H9 (cell line): Measurements from ENCODE around the gene ARHGAP26. TPM values are rescaled to one million over a fixed set of nuclear protein-coding genes. Genes with fewer than 3 reads are reported as not detected.

Experiments
- DNase-seq: peaks from one replicate; pipeline ENCODE4 v3.0.0-alpha.2; 2017
- H2AFZ ChIP-seq: one replicate; pipeline ENCODE4 v1.6.1; 2013; ENCODE audit warnings: mild to moderate bottlenecking, low read length, control low read depth, moderate library complexity
- H2AK5ac ChIP-seq: 2 replicates; pipeline ENCODE4 v1.6.1; 2013; ENCODE audit warnings: low read length, control low read depth, mixed read lengths; ENCODE audit not compliant: insufficient read length
- H2BK120ac ChIP-seq: one replicate; pipeline ENCODE4 v1.6.1; 2013; ENCODE audit warnings: low read depth, mild to moderate bottlenecking, low read length, control low read depth, inconsistent platforms; ENCODE audit not compliant: poor library complexity, severe bottlenecking
- H2BK12ac ChIP-seq: 2 replicates; pipeline ENCODE4 v1.6.1; 2013; ENCODE audit warnings: low read length, control low read depth, mixed read lengths, low read depth; ENCODE audit not compliant: insufficient read length
- H2BK15ac ChIP-seq: 2 replicates; pipeline ENCODE4 v1.6.1; 2013; ENCODE audit warnings: low read depth, low read length, control low read depth
- H2BK20ac ChIP-seq: one replicate; pipeline ENCODE4 v1.6.1; 2013; ENCODE audit warnings: low read depth, mild to moderate bottlenecking, low read length, control low read depth, inconsistent platforms; ENCODE audit not compliant: poor library complexity, severe bottlenecking
- H2BK5ac ChIP-seq: 2 replicates; pipeline ENCODE4 v1.6.1; 2013; ENCODE audit warnings: low read length, control low read depth, mixed read lengths; ENCODE audit not compliant: insufficient read length
- H3K14ac ChIP-seq: 2 replicates; pipeline ENCODE4 v1.6.1; 2013; ENCODE audit warnings: low read length, control low read depth; ENCODE audit not compliant: insufficient read depth
- H3K18ac ChIP-seq: 2 replicates; pipeline ENCODE4 v1.6.1; 2013; ENCODE audit warnings: low read depth, mild to moderate bottlenecking, mixed read lengths, low read length, control low read depth; ENCODE audit not compliant: insufficient read length
- H3K23ac ChIP-seq: 2 replicates; pipeline ENCODE4 v1.6.1; 2013; ENCODE audit warnings: low read length, control low read depth, mixed read lengths, low read depth; ENCODE audit not compliant: insufficient read length
- H3K23me2 ChIP-seq: 2 replicates; pipeline ENCODE4 v1.6.1; 2013; ENCODE audit warnings: low read depth, mild to moderate bottlenecking, mixed read lengths, low read length, control low read depth; ENCODE audit not compliant: insufficient read length, poor library complexity, severe bottlenecking
- H3K27ac ChIP-seq: 2 replicates; pipeline ENCODE4 v1.5.1; 2013; ENCODE audit warnings: low read length, control low read depth, mixed read lengths, low read depth; ENCODE audit not compliant: insufficient read length
- H3K27me3 ChIP-seq: 2 replicates; pipeline ENCODE4 v1.6.1; 2013; ENCODE audit warnings: low read length, control low read depth, inconsistent platforms; ENCODE audit not compliant: insufficient read depth
- H3K4ac ChIP-seq: 2 replicates; pipeline ENCODE4 v1.6.1; 2013; ENCODE audit warnings: low read depth, mild to moderate bottlenecking, control low read depth, inconsistent platforms, low read length, moderate library complexity
- H3K4me1 ChIP-seq: 2 replicates; pipeline ENCODE4 v1.6.1; 2013; ENCODE audit warnings: low read length, control low read depth, inconsistent platforms; ENCODE audit not compliant: insufficient read depth
- H3K4me2 ChIP-seq: 2 replicates; pipeline ENCODE4 v1.6.1; 2013; ENCODE audit warnings: low read length, control low read depth, mixed read lengths; ENCODE audit not compliant: insufficient read length, insufficient read depth
- H3K56ac ChIP-seq: 2 replicates; pipeline ENCODE4 v1.6.1; 2013; ENCODE audit warnings: low read depth, mild to moderate bottlenecking, mixed read lengths, low read length, control low read depth; ENCODE audit not compliant: insufficient read length
- H3K79me1 ChIP-seq: 2 replicates; pipeline ENCODE4 v1.6.1; 2013; ENCODE audit warnings: low read depth, mild to moderate bottlenecking, moderate library complexity, low read length, control low read depth, inconsistent platforms; ENCODE audit not compliant: insufficient read depth, poor library complexity, severe bottlenecking
- H3K79me2 ChIP-seq: 2 replicates; pipeline ENCODE4 v1.6.1; 2013; ENCODE audit warnings: low read length, control low read depth, inconsistent platforms; ENCODE audit not compliant: insufficient read depth
- H3K9ac ChIP-seq: 2 replicates; pipeline ENCODE4 v1.6.1; 2013; ENCODE audit warnings: low read length, control low read depth, mixed read lengths; ENCODE audit not compliant: insufficient read length; ENCODE audit errors: extremely low read depth
- H3K9me3 ChIP-seq: one replicate; pipeline ENCODE4 v1.6.1; 2013; ENCODE audit warnings: low read depth, low read length, inconsistent platforms; ENCODE audit not compliant: control insufficient read depth
- H3T11ph ChIP-seq: one replicate; pipeline ENCODE4 v1.6.1; 2013; ENCODE audit warnings: mild to moderate bottlenecking, low read length, control low read depth, inconsistent platforms
- H4K20me1 ChIP-seq: one replicate; pipeline ENCODE4 v1.6.1; 2013; ENCODE audit not compliant: control insufficient read depth, insufficient read length, insufficient read depth
- H4K5ac ChIP-seq: 2 replicates; pipeline ENCODE4 v1.6.1; 2013; ENCODE audit warnings: low read depth, mild to moderate bottlenecking, mixed read lengths, low read length, control low read depth; ENCODE audit not compliant: insufficient read length
- H4K8ac ChIP-seq: replicated peaks from 2 replicates; pipeline ENCODE4 v1.6.1; 2013; ENCODE audit warnings: low read length, control low read depth, mixed read lengths, low read depth; ENCODE audit not compliant: insufficient read length
- H4K91ac ChIP-seq: 2 replicates; pipeline ENCODE4 v1.6.1; 2013; ENCODE audit warnings: low read depth, mild to moderate bottlenecking, moderate library complexity, mixed read lengths, low read length, control low read depth; ENCODE audit not compliant: insufficient read length
- H3K27ac Mint-ChIP-seq, 3 experiments: 2 replicates in 2 of 3; 3 replicates in 1 of 3; pipeline ENCODE4 v1.8.0; 2020 to 2021; ENCODE audit warnings: mixed read lengths in 3 of 3, mild to moderate bottlenecking in 1 of 3, moderate library complexity in 1 of 3
- H3K27me3 Mint-ChIP-seq: 2 replicates; pipeline ENCODE4 v1.8.0; 2021; ENCODE audit warnings: low read depth, mild to moderate bottlenecking, moderate library complexity, mixed read lengths
- H3K36me3 Mint-ChIP-seq, 3 experiments: 2 replicates in 2 of 3; 3 replicates in 1 of 3; pipeline ENCODE4 v1.8.0; 2020 to 2021; ENCODE audit warnings: low read depth in 3 of 3, mixed read lengths in 3 of 3; ENCODE audit not compliant: insufficient read depth in 1 of 3
- H3K4me1 Mint-ChIP-seq, 2 experiments: 2 replicates each; pipeline ENCODE4 v1.8.0; 2020; ENCODE audit warnings: mixed read lengths in 2 of 2
- H3K4me3 Mint-ChIP-seq, 2 experiments: 2 replicates in 1 of 2; 3 replicates in 1 of 2; pipeline ENCODE4 v1.8.0; 2020 to 2021; ENCODE audit warnings: mild to moderate bottlenecking in 2 of 2, mixed read lengths in 2 of 2, moderate library complexity in 1 of 2
- H3K9me3 Mint-ChIP-seq, 2 experiments: 2 replicates in 1 of 2; 3 replicates in 1 of 2; pipeline ENCODE4 v1.8.0; 2020; ENCODE audit warnings: mild to moderate bottlenecking in 2 of 2, mixed read lengths in 2 of 2, moderate library complexity in 1 of 2
- CTCF ChIP-seq: fragments of 200-600 bp; sonication (generic); conservative IDR thresholded peaks from 3 replicates; pipeline ENCODE4 v1.8.0; 2021; ENCODE audit warnings: antibody characterized with exemption, mild to moderate bottlenecking
- WGBS: extraction: QIAGEN DNeasy Blood & Tissue Kit; methylation state at CpG from one replicate; pipeline ENCODE4 v1.1.7; 2013; ENCODE audit warnings: missing lambda C conversion rate, low lambda C conversion rate, mixed read lengths; ENCODE audit not compliant: insufficient read length; ENCODE audit errors: extremely low coverage; 5-methylcytosine and 5-hydroxymethylcytosine counted together
- total RNA-seq: library from RNA; stranded (reverse); gene quantifications from 2 replicates; pipeline ENCODE4 v1.2.1, GENCODE V29; 2021

The ARHGAP26 gene
- total RNA-seq, 1 experiment from 2014 or later: 13.8 TPM

GRCh38 chr5:142811866-142812557 is 41.8 kb downstream of the ARHGAP26 start:
- Mint-ChIP-seq H3K4me1 (peaks cover 21 to 29% of the 10 kb centered on the region in 2 experiments), H3K9me3 (no peaks in the 10 kb centered on the region), H3K36me3 (peaks cover 0 to 1% (median 0%) of the 10 kb centered on the region in 3 experiments; a peak in 1 of 7 replicates), H3K27me3 (no peaks in the 10 kb centered on the region), H3K4me3 (no peak overlapping the region), H3K27ac (peak overlapping the region in 1 of 3 experiments; percentile 61; a peak in 2 of 7 replicates)
- no peak overlapping the region for H3K9ac ChIP-seq
- no peaks in the 10 kb centered on the region for H3K27me3 ChIP-seq
- no peak overlapping the region for H3K4ac ChIP-seq
- H3K27ac ChIP-seq: no peak overlapping the region
- no peak overlapping the region for H3K23ac ChIP-seq
- no peak overlapping the region for H4K8ac ChIP-seq
- no peak overlapping the region for H2BK20ac ChIP-seq
- H2BK120ac ChIP-seq: no peak overlapping the region
- H2BK5ac ChIP-seq: no peak overlapping the region
- H3K9me3 ChIP-seq: no peaks in the 10 kb centered on the region
- no peak overlapping the region for H4K91ac ChIP-seq
- no peak overlapping the region for H3K18ac ChIP-seq
- H4K20me1 ChIP-seq: no peaks in the 10 kb centered on the region
- H3K56ac ChIP-seq: no peak overlapping the region
- TF ChIP-seq CTCF: no peak
- H2AFZ ChIP-seq: no peak overlapping the region
- no CpG with 5 or more reads among the region's 10 CpGs for WGBS
- peaks cover 2% of the 10 kb centered on the region; the same call in 1 of the 2 replicates for H3K4me1 ChIP-seq
- no peak overlapping the region for H3T11ph ChIP-seq
- no peak overlapping the region for H2BK12ac ChIP-seq
- H3K4me2 ChIP-seq: no peak overlapping the region
- no peak overlapping the region for H3K14ac ChIP-seq
- H3K79me2 ChIP-seq: no peaks in the 10 kb centered on the region
- H2BK15ac ChIP-seq: no peak overlapping the region
- no peak for DNase-seq
- no peak overlapping the region for H4K5ac ChIP-seq
- H3K23me2 ChIP-seq: no peaks in the 10 kb centered on the region
- H3K79me1 ChIP-seq: peaks cover under 1% of the 10 kb centered on the region
- no peak overlapping the region for H2AK5ac ChIP-seq
